Glutamatergic neuron (in vitro differentiated cells): ENCODE results near the gene TTC39C. TPM values are rescaled to one million over a fixed set of nuclear protein-coding genes. Genes with fewer than 3 reads are reported as not detected.

Source experiments
- DNase-seq: peaks from one replicate; pipeline ENCODE4 v3.0.0; 2022
- H3K27ac Mint-ChIP-seq: one replicate; pipeline ENCODE4 v1.8.0; 2020; ENCODE audit warnings: mild to moderate bottlenecking, mixed read lengths, inconsistent platforms; ENCODE audit not compliant: unreplicated experiment
- H3K27me3 Mint-ChIP-seq: one replicate; pipeline ENCODE4 v1.8.0; 2020; ENCODE audit warnings: mild to moderate bottlenecking, moderate library complexity, mixed read lengths, inconsistent platforms; ENCODE audit not compliant: unreplicated experiment
- H3K36me3 Mint-ChIP-seq: one replicate; pipeline ENCODE4 v1.8.0; 2020; ENCODE audit warnings: mild to moderate bottlenecking, mixed read lengths, inconsistent platforms; ENCODE audit not compliant: unreplicated experiment
- H3K4me1 Mint-ChIP-seq: one replicate; pipeline ENCODE4 v1.8.0; 2020; ENCODE audit warnings: mild to moderate bottlenecking, low read depth, mixed read lengths, inconsistent platforms; ENCODE audit not compliant: unreplicated experiment
- H3K4me3 Mint-ChIP-seq: one replicate; pipeline ENCODE4 v1.8.0; 2020; ENCODE audit warnings: mild to moderate bottlenecking, mixed read lengths, inconsistent platforms; ENCODE audit not compliant: unreplicated experiment
- H3K9me3 Mint-ChIP-seq: one replicate; pipeline ENCODE4 v1.8.0; 2020; ENCODE audit warnings: mild to moderate bottlenecking, moderate library complexity, mixed read lengths, inconsistent platforms; ENCODE audit not compliant: unreplicated experiment
- total RNA-seq: library from RNA; stranded (reverse); fragmentation: NEBNext Ultra II Directional; extraction: Animal tissue kit (Norgen Biotek cat#: 25700); gene quantifications from one replicate; pipeline ENCODE4 v1.2.1, GENCODE V29; 2021; ENCODE audit not compliant: unreplicated experiment
- TF ChIP-seq, protein P1 (sequence below): fragments of 200-600 bp; sonication (generic); IDR thresholded peaks from one replicate; pipeline ENCODE4 v1.5.0; 2021; ENCODE audit not compliant: partially characterized antibody, unreplicated experiment

The TTC39C gene
- total RNA-seq, 1 donor from 2014 or later = 29.2 TPM

DNA sequence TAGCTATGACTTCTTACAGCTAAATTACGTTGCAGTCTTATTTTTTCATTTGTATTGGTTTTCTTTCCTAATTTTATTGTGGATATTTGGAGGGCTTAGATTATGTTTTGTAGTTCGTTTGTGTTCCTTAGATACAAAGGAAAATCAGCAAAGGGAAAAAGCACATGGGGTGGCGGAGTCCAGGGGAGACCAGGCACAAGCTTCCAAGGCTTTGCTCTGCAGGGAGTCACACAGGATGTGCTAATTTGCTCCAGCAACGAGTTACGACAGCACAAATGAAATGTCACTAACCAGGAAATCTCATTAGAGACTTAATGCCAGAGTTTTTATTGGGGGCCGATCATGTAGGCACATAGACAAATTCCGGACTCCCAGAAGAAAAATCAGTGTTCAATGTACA is 63.8 kb downstream of the TTC39C start:
- peak overlapping the region; percentile 13 for H3K4me3 Mint-ChIP-seq
- H3K4me1 Mint-ChIP-seq = peaks cover 30% of the 10 kb centered on the region
- H3K27me3 Mint-ChIP-seq = peaks cover 6% of the 10 kb centered on the region
- peaks cover 11% of the 10 kb centered on the region for H3K9me3 Mint-ChIP-seq
- peaks cover 6% of the 10 kb centered on the region for H3K36me3 Mint-ChIP-seq
- no peak for DNase-seq
- H3K27ac Mint-ChIP-seq = peak overlapping the region; percentile 89
- TF ChIP-seq, protein P1, sequence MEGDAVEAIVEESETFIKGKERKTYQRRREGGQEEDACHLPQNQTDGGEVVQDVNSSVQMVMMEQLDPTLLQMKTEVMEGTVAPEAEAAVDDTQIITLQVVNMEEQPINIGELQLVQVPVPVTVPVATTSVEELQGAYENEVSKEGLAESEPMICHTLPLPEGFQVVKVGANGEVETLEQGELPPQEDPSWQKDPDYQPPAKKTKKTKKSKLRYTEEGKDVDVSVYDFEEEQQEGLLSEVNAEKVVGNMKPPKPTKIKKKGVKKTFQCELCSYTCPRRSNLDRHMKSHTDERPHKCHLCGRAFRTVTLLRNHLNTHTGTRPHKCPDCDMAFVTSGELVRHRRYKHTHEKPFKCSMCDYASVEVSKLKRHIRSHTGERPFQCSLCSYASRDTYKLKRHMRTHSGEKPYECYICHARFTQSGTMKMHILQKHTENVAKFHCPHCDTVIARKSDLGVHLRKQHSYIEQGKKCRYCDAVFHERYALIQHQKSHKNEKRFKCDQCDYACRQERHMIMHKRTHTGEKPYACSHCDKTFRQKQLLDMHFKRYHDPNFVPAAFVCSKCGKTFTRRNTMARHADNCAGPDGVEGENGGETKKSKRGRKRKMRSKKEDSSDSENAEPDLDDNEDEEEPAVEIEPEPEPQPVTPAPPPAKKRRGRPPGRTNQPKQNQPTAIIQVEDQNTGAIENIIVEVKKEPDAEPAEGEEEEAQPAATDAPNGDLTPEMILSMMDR = no peak

DNA sequence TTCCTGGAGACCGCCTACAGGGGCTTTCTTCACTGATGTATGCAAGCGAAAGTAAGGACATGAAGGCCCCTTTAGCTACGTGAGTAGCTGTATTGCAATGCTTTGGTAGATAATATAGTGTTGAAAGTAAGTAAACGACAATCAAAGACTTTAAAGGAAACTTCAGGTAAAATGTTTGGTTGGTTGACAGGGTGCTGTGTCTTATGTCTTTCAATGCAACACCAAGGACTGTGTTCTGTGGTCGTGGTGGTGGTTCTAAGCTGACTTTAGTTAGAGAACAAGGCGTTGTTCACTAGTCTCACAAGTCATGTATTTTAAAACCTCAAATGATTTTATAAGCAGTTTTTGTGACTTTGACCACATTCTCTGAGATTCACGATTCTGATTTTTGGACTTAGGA is 66.3 kb downstream of the TTC39C start:
- TF ChIP-seq, protein P1 = no peak
- H3K36me3 Mint-ChIP-seq = no peaks in the 10 kb centered on the region
- H3K9me3 Mint-ChIP-seq = peaks cover 7% of the 10 kb centered on the region
- DNase-seq = no peak
- H3K4me3 Mint-ChIP-seq = no peak overlapping the region
- peaks cover 27% of the 10 kb centered on the region for H3K4me1 Mint-ChIP-seq
- H3K27me3 Mint-ChIP-seq = peaks cover 6% of the 10 kb centered on the region
- no peak overlapping the region for H3K27ac Mint-ChIP-seq

GRCh38 chr18:24083550-24083949 is 69.0 kb downstream of the TTC39C start:
- no peak overlapping the region for H3K4me3 Mint-ChIP-seq
- no peaks in the 10 kb centered on the region for H3K27me3 Mint-ChIP-seq
- TF ChIP-seq, protein P1 = no peak
- peaks cover 12% of the 10 kb centered on the region for H3K4me1 Mint-ChIP-seq
- H3K9me3 Mint-ChIP-seq = no peaks in the 10 kb centered on the region
- no peak for DNase-seq
- no peaks in the 10 kb centered on the region for H3K36me3 Mint-ChIP-seq
- no peak overlapping the region for H3K27ac Mint-ChIP-seq

DNA sequence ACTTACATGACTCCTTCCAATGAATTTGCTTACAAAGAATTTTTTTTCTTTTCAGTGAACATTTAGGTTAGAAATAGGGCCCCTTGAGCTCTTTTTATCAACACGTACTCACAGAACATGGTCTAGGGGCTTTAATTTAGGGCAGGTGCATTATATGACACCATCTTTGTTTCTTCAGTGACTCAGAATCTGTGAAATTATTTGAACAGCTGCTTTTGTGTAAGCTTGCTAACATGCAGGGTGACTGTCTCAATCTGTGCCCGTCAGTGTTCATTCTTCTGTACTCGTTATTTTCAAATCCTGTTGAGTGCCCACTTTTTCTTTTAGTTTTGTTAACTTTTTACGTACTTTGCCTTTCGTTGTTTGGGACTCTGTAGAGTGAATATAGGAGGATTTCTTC is 71.5 kb downstream of the TTC39C start:
- TF ChIP-seq, protein P1 = no peak
- Mint-ChIP-seq H3K27ac (no peak overlapping the region), H3K9me3 (no peaks in the 10 kb centered on the region), H3K4me1 (peaks cover 20% of the 10 kb centered on the region), H3K27me3 (no peaks in the 10 kb centered on the region), H3K4me3 (no peak overlapping the region), H3K36me3 (no peaks in the 10 kb centered on the region)
- DNase-seq = no peak

DNA sequence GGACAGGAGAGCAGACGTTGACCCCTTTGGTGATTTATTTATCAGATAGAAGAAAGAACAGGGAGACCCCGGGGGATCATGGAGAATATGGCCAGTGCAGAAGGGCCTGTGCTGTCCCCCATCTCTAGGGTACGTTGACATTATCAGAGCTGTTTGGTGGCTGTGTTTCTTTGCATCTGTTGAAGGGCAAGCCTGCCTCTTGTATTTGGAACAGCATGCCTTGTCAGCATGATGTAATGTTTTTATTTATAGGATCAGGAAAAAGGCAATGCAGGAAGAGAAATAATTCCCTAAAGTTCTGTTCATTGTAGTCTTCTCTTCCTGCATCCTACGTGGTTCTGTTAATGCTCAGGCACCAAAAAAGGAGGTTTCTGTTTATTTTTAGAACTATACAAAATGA is 74.5 kb downstream of the TTC39C start:
- H3K4me1 Mint-ChIP-seq = peaks cover 18% of the 10 kb centered on the region
- no peaks in the 10 kb centered on the region for H3K36me3 Mint-ChIP-seq
- DNase-seq = no peak
- no peaks in the 10 kb centered on the region for H3K27me3 Mint-ChIP-seq
- TF ChIP-seq, protein P1 = no peak
- peak overlapping the region; percentile 64 for H3K4me3 Mint-ChIP-seq
- peak overlapping the region; percentile 78 for H3K27ac Mint-ChIP-seq
- H3K9me3 Mint-ChIP-seq = no peaks in the 10 kb centered on the region
